GM21825 (cell line): ENCODE measurements around the gene ABLIM2.

ENCODE experiments used
- ATAC-seq: cut with Tn5 transposase; IDR thresholded peaks from one replicate; pipeline ENCODE4 v1.9.1; 2021; ENCODE audit warnings: mild to moderate bottlenecking, moderate library complexity; ENCODE audit not compliant: unreplicated experiment

Gene ABLIM2

GRCh38 chr4:8106451-8107025, 52.1 kb downstream of the ABLIM2 start:
- ATAC-seq = no peak

DNA sequence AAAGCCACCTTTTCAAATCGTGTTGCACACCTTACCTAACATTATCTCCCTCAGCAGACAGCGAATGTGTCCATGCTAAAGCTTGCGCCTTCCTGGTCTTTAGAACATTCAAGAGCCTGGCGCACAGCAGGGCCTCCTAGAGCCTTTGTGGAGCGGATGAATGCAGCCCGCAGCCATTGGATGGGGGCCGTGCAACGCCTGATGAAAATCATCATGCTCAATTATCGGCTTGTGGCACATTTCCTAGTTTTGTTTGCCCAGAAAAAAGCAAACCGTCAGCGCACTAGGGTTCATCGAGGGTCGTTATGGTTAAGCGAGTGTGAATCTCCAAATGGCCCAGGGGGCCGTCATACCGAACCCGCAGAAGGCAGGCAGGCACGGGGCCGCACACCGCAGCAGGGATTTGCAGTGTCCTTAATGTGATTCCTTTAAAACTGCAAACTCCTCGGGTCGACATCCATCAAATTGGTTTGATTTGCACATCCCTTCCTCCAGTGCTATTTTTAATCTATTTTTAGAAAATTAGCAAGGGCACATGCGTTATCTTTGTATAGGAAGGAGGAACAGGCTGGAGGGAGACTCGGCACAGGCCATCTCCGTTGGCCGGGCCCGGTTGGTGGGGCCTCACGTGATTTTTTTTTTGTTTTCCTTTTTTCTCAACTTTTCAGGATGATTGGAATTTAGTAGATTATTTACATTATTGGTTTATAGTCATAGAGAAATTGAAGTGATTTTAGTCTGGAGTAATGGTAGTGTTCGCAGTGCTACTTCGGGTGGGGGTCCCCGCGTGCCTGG, 53.1 kb downstream of the ABLIM2 start:
- no peak for ATAC-seq

- no peak for ATAC-seq
Measured at GRCh38 chr4:8104491-8105305, 53.9 kb downstream of the ABLIM2 start.

DNA sequence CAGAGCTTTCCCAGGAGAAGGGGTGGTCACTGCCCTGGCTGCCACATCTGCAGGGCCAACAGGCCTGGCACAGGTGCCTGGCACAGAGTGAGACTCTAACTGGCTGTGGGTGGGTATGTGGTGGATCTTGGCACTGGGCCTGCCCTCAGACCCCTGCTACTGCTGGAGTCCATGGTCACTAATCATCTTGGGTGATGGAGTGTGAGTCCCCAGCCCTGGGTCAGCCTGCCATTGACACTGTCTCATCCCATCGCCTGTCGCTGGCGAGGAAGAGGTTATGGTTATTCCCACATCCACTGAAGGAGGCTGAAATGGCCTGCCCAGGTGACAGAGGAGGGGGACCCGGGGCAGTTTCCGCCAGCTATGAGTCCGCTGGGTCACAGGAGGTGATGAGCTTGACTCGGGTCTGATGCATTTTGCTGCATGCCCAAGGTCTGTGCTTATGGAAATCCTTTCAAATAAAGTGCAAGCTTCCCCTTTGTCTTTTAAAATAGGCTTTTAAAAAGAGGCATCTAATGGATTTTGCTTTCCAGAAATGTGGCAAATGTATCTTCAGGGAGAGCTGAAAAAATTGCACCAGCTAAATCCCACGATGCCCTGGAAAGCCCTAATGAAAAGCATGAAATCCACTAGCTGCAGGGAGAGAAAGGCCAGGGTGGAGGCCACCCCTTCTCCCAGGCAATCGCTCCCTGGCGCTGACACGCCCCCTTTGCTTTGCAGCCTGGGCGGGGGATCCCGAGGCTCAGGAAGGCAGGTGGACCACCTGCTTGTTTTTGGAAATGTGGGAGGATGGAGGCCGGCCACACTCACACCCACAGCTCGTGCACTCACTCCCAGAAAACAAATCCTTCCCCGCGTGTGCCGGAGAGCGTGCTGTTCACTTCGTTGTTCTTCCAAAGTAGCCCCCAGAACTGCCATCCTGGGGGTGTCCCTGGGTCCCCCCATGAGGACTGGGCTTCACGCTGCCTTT, 54.9 kb downstream of the ABLIM2 start:
- no peak for ATAC-seq

DNA sequence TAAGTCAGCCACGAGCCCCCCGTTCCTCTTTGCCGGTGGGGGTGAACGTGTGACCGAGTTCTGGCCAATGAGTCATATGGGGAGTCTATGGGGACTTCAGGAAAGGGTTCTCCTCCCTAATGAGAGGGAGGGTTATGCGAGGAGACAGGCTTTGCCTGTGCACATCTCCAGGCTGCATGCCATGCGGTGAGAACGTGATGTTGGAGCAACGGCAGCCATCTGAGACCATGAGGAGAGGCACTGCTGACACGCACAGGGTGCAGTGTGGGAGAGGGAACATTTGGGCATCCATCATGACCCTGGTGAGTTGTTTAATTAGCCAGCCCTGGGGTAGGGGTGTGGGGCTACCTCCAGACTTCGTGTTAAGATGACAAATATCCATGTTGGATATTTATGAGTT, 55.8 kb downstream of the ABLIM2 start:
- no peak for ATAC-seq

- no peak for ATAC-seq
Measured at GRCh38 chr4:8102076-8102355, 56.6 kb downstream of the ABLIM2 start.

DNA sequence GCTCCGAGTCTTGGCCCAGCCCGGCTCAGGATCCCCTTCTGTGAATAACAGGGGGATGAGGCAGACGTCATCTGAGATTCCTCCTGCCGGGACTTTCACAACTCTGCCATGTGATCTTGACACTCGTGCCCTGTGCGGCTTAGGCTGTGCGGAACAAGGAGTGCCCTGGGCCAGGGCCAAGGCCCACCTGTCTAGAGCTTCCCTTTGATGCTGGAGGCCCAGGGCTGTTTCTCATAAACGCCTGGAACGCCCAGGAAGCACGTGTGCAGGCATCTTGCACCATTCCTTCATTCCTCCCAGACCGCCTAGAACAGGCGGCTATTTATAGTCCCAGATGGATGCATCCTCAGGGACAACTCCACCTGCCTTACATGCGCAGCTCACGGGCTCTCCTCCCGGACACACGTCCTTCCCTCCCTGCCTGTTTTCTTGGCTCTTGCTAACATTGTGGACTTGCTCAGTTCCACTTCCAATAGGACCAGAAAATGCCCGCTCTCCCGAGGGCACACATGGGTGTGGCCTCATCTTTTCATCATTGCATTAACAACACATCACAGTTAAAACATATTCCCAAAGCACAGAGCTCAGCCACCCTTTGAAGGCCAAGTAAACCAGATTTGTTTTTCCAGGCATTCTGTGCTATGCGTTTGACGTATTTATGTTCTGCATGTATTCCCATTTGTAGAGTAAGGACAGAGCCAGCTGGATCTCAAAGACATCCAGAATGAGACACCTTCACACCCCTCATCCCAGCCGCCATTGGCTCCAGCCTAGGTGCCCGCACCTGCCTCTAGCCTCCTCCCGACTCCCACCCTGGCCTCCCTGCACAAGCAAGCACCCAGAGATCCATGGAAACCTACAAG, 57.2 kb downstream of the ABLIM2 start:
- no peak for ATAC-seq

DNA sequence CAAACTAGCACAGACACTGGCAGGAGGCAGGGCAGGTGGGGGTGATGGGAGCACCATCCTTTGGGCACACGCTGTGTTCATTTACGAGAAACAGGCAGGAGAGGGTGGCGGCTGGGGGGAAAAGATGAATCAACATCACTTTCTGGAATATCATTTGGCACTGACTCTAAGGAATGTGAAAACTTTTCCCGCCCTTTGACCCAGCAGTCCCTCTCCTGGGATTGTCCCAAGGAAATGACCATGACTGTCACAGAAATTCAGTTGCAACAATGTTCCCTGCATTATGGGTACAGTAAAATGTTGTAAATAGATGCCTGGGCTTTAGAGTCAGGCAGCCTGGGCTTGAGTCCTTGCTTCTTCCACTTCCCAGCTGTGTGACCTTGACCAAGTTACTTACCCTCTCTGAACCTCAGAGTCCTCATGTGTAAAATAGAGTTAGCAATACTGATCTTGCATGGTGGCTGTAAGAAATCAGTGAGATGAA, 58.6 kb downstream of the ABLIM2 start:
- ATAC-seq = no peak

DNA sequence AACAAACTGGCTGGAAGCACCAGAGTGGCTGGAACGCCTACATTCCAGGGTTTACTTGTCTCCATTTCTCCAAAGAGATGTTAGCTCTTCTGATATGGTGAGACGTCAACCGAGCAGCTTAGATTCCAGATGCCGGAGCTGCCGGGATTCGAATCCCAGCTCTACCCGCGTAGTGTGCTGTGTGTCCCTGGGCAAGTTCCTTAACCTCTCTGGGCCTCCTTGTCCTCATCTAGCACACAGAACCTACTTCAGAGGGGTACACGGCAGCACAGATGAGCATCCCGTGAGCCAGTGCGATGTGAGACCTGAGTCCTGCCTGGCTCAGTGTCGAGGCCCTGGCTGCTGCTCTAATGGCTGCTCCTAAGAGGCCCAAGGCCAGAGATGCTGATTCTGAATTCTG, 60.1 kb downstream of the ABLIM2 start:
- ATAC-seq = no peak

DNA sequence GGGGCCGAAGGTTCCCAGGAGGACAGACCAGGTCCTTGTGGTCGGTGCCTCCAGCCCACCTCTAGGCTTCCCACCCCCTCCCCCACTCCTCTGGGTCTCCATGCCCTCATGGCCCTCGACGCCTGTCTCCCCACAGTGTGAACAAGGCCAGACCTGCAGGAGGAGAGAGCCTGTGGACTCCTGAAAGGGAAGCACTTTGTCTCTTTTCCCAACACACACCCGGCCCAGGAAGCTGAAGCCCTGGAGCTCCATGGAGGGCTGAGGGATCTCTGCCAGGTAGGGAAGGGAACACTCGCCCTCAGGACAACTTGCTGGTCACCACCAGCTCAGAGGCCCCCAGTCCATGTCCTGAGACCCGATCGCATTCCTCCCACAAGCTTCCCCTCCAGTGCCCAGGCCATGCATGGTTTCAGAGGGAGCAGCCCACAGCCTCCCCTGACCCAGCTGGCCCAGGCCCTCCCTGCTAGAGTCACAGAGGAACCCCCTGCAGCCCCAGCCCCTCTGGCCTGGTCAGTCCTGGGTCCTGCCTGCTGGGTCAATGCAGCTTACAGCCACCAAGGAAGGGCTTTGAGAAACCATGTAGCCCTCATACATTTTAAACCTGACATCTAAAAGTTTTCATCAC, 60.8 kb downstream of the ABLIM2 start:
- ATAC-seq = no peak

- ATAC-seq = no peak
Measured at GRCh38 chr4:8097141-8097541, 61.5 kb downstream of the ABLIM2 start.

DNA sequence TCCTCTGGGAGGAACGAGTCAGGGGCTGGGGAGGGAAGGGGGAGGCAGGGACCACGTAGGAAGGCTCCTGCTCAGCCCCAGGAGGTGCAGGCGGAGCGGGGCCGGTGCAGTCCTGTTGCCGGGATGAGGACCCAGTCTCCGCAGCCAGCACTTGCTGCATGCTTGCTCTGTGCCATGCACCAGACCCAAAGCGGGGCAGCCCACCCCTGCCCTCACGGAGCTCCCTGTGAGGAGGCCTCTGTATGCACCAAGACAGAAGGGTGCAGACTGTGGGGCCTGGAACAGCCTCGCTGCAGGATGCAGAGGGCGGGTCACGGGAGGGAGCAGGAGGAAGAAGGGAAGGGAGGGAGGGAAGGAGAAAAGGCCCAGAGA, 61.9 kb downstream of the ABLIM2 start:
- ATAC-seq = no peak

DNA sequence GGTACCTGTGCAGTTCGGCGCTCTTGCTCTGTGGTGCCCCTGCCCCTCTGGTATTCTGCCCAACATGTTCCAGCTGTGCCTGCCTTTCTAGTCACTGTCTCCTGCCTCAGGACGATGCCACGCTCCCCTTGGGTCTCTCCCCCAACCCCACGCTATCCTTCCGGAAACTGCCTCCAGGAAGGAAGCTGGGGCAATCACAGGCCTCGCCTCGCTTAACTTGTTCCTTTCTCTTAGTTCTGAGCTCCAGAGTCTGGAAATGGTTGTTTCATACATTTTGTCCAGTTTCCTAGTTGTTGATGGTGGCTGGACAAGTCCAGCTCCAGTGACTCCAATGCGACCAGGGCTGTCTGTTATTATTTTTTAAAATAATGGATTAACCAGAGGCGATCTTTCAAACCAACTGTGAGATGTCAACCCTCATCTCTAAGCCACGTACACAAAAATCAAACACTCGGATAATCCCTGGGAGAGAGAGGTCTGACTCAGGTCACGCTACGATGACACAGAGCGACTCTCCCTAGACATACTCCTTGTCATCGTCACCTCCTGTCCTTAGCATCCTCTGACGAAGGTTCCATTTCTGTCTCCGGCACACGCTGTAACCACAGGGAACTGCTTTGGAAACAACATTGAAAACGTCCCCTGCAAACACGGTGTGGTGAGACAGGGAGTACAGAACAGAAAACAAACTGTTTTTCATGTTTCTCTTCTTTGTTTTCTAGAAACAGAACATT, 62.5 kb downstream of the ABLIM2 start:
- ATAC-seq = no peak

DNA sequence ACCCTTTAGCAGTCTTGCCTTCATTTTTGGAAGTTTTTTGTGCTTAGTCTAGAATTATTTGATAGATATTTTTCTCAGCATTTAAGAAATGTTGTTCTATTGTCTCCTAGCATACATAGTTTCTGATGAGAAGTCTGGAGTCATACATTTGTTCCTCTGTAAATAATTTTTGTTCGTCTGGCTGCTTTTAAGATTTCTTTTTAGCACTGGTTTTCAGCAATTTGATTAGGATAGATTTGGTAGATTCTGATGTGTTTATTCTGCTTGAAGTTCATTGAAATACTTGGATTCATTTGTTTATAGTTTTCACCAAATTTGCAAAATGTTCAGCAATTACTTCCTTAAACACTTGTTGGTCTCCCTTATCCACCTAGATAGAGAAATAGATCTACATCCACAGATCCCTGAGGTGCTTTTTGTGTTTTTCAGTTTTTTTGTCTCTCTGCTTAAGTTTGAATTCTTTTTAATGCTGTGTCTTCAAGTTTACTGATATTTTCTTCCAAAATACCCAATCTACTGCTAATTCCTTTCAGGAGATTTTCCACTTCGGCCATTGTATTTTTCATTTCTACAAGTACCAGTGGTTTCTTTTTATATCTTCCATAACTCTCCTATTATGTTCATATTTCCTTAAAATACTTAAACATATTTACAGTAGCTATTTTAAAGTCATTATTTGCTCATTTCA, 64.9 kb downstream of the ABLIM2 start:
- no peak for ATAC-seq

DNA sequence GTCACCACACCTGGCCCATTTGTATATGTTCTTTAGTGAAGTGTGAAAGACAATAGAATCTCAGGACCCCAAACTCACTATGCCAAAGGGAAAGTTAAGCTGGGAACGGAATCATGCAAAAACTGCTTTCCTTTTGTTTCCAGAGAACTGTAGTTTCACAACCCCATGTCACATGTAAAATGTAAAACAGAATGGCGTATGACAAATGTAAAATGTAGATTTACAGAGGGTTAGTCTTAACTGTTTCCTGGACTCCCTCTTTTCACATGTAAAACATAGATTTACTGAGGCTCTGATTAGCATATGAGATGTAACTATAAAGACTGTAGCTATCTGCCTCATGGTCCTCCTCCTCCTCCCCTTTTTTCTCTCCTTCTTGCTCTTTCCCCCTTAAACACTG, 66.3 kb downstream of the ABLIM2 start:
- ATAC-seq = no peak

DNA sequence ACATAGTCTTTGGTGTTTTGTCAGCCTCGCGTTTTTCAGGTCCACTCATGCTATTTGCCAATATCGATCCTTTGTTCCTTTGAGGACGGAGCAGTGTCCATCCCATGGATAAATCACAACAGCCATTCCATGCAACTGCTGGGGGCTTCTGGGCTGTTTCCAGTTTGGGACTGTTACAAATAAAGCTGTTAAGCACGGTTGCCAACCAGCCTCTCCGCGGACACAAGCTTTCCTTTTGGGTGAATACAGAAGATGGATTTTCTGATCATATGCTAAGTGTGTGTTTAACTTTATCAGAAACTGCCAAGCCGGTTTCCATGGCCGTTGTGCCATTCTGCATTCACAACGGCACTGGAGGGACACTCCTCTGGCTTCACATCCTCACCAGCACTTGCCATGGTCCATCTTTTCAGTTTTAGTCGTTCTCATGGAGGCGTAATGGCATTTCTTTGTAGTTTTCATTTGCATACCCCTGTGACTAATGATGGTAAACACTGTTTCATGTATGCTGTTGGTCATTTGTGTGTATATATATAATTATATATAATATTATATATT, 67.8 kb downstream of the ABLIM2 start:
- no peak for ATAC-seq

DNA sequence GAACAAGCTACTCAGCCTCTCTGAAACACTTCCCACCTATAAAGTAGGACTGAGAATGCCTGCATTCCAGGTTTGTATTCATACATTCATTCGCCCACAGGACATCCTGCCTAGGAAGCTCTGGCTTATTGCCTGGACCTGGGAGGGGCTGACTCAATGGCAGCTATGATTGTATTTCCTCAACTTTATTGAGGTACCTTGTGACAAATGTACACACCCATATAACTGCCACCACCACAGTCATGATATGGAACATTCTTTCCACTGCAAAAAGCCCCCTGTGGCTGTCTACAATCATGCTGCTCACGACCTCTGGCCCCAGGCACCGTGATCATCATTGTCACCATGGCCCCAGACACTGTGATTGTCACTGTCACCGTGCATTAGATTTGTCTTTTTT, 68.3 kb downstream of the ABLIM2 start:
- no peak for ATAC-seq

DNA sequence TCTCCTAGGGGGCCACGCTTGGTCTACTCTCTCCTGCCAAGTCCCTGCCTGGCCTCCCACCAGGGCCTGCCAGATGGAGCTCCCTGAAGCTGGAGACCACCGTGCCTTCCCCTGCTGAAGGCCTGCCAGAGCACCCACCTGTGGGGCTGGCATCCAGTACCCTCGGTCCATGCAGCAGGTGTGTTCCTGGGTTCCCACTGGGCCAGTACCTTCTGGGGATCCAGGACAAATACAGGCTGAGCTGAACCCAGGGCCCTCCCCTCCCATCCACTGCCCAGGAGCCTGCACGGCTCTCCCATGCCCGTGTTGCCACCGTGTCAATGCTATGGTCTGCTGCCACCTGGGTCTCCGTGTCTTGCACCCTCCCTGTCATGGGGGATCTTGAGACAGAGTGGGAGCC, 68.8 kb downstream of the ABLIM2 start:
- ATAC-seq = no peak
